Hepatocyte (in vitro differentiated cells): Measurements from ENCODE around the gene DEGS2. TPM values are rescaled to one million over a fixed set of nuclear protein-coding genes. Genes with fewer than 3 reads are reported as not detected.

Source experiments
- DNase-seq: peaks from one replicate; pipeline ENCODE4 v3.0.0-alpha.2; 2016; ENCODE audit warnings: low spot score
- H2AFZ ChIP-seq: fragments of 200-600 bp; sonication (generic); 2 replicates; pipeline ENCODE4 v1.6.0; 2016; ENCODE audit warnings: antibody characterized with exemption, mild to moderate bottlenecking
- H3K27ac ChIP-seq: fragments of 200-600 bp; sonication (generic); 2 replicates; pipeline ENCODE4 v1.5.1; 2016; ENCODE audit warnings: mild to moderate bottlenecking
- H3K27me3 ChIP-seq: fragments of 200-600 bp; sonication (generic); 2 replicates; pipeline ENCODE4 v1.6.1; 2016
- H3K36me3 ChIP-seq: fragments of 200-600 bp; sonication (generic); replicated peaks from 2 replicates; pipeline ENCODE4 v1.5.1; 2016; ENCODE audit warnings: low read depth; ENCODE audit not compliant: insufficient read depth
- H3K4me1 ChIP-seq: fragments of 200-600 bp; sonication (generic); 2 replicates; pipeline ENCODE4 v1.5.1; 2016; ENCODE audit warnings: mild to moderate bottlenecking, moderate library complexity; ENCODE audit not compliant: insufficient read depth
- H3K4me2 ChIP-seq: fragments of 200-600 bp; sonication (generic); 2 replicates; pipeline ENCODE4 v1.6.0; 2016
- H3K4me3 ChIP-seq: fragments of 200-600 bp; sonication (generic); 2 replicates; pipeline ENCODE4 v1.5.1; 2016; ENCODE audit warnings: mild to moderate bottlenecking
- H3K79me2 ChIP-seq: fragments of 200-600 bp; sonication (generic); 2 replicates; pipeline ENCODE4 v1.6.0; 2017; ENCODE audit warnings: mild to moderate bottlenecking
- H3K9me2 ChIP-seq: fragments of 200-600 bp; sonication (generic); replicated peaks from 2 replicates; pipeline ENCODE4 v1.6.0; 2017; ENCODE audit warnings: mild to moderate bottlenecking; ENCODE audit not compliant: insufficient read depth
- H3K9me3 ChIP-seq: fragments of 200-600 bp; sonication (generic); 2 replicates; pipeline ENCODE4 v1.5.1; 2016; ENCODE audit warnings: low read depth, mild to moderate bottlenecking
- H4K20me1 ChIP-seq: fragments of 200-600 bp; sonication (generic); 2 replicates; pipeline ENCODE4 v1.6.0; 2016; ENCODE audit warnings: mild to moderate bottlenecking; ENCODE audit not compliant: insufficient read depth, poor library complexity, severe bottlenecking
- EZH2 ChIP-seq: fragments of 200-600 bp; sonication (generic); IDR thresholded peaks from 2 replicates; pipeline ENCODE4 v1.6.1; 2016; ENCODE audit warnings: antibody characterized with exemption, mild to moderate bottlenecking, borderline replicate concordance
- EZH2phosphoT487 ChIP-seq: fragments of 200-600 bp; sonication (generic); IDR thresholded peaks from one replicate; pipeline ENCODE4 v1.6.1; 2018; ENCODE audit warnings: antibody characterized with exemption, mild to moderate bottlenecking, low read depth, moderate library complexity; ENCODE audit not compliant: unreplicated experiment, severe bottlenecking
- WGBS: methylation state at CpG from one replicate; pipeline ENCODE4 v1.1.6; 2016; ENCODE audit warnings: low lambda C conversion rate; ENCODE audit errors: missing lambda C conversion rate; 5-methylcytosine and 5-hydroxymethylcytosine counted together
- polyA plus RNA-seq: library from polyadenylated mRNA; unstranded; fragments of >200 nt; fragmentation: Nextera tagmentation; extraction: Ambion mirVana; gene quantifications from 2 replicates; pipeline ENCODE4 v1.2.1, GENCODE V29; 2016
- total RNA-seq: library from RNA; depleted of rRNA; stranded (reverse); fragments of >200 nt; gene quantifications from 2 replicates; pipeline ENCODE4 v1.2.3, GENCODE V29; 2014
- TF ChIP-seq, protein P1 (sequence below): fragments of 200-600 bp; sonication (generic); IDR thresholded peaks from 2 replicates; pipeline ENCODE4 v1.5.1; 2016; ENCODE audit warnings: antibody characterized with exemption, mild to moderate bottlenecking; ENCODE audit not compliant: poor library complexity

Gene DEGS2
- total and polyA plus RNA-seq, 2 experiments from 2014 or later: 5.3 to 7.7 TPM

GRCh38 chr14:100127853-100128455 lies 31.5 kb downstream of the DEGS2 start:
- Histone ChIP-seq H3K36me3 (no peaks in the 10 kb centered on the region), H3K4me1 (no peaks in the 10 kb centered on the region), H3K4me3 (no peak overlapping the region), H4K20me1 (no peaks in the 10 kb centered on the region), H3K79me2 (no peaks in the 10 kb centered on the region), H3K9me3 (no peaks in the 10 kb centered on the region), H3K27ac (no peak overlapping the region), H3K4me2 (no peak overlapping the region), H3K9me2 (no peaks in the 10 kb centered on the region), H2AFZ (no peak overlapping the region), H3K27me3 (no peaks in the 10 kb centered on the region)
- no peak for DNase-seq
- 96% methylated on average over 12 of the region's 12 CpGs for WGBS
- TF ChIP-seq EZH2: no peak
- TF ChIP-seq, protein P1, sequence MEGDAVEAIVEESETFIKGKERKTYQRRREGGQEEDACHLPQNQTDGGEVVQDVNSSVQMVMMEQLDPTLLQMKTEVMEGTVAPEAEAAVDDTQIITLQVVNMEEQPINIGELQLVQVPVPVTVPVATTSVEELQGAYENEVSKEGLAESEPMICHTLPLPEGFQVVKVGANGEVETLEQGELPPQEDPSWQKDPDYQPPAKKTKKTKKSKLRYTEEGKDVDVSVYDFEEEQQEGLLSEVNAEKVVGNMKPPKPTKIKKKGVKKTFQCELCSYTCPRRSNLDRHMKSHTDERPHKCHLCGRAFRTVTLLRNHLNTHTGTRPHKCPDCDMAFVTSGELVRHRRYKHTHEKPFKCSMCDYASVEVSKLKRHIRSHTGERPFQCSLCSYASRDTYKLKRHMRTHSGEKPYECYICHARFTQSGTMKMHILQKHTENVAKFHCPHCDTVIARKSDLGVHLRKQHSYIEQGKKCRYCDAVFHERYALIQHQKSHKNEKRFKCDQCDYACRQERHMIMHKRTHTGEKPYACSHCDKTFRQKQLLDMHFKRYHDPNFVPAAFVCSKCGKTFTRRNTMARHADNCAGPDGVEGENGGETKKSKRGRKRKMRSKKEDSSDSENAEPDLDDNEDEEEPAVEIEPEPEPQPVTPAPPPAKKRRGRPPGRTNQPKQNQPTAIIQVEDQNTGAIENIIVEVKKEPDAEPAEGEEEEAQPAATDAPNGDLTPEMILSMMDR: no peak
- no peak for TF ChIP-seq EZH2phosphoT487

GRCh38 chr14:100126401-100126800 lies 33.0 kb downstream of the DEGS2 start:
- Histone ChIP-seq H3K9me2 (no peaks in the 10 kb centered on the region), H3K4me1 (no peaks in the 10 kb centered on the region), H4K20me1 (no peaks in the 10 kb centered on the region), H3K9me3 (no peaks in the 10 kb centered on the region), H3K4me3 (no peak overlapping the region), H3K79me2 (no peaks in the 10 kb centered on the region), H2AFZ (no peak overlapping the region), H3K27ac (no peak overlapping the region), H3K36me3 (no peaks in the 10 kb centered on the region), H3K27me3 (no peaks in the 10 kb centered on the region), H3K4me2 (no peak overlapping the region)
- TF ChIP-seq EZH2phosphoT487 (no peak), EZH2 (no peak)
- TF ChIP-seq, protein P1: no peak
- 99% methylated on average over 13 of the region's 13 CpGs for WGBS
- no peak for DNase-seq

DNA sequence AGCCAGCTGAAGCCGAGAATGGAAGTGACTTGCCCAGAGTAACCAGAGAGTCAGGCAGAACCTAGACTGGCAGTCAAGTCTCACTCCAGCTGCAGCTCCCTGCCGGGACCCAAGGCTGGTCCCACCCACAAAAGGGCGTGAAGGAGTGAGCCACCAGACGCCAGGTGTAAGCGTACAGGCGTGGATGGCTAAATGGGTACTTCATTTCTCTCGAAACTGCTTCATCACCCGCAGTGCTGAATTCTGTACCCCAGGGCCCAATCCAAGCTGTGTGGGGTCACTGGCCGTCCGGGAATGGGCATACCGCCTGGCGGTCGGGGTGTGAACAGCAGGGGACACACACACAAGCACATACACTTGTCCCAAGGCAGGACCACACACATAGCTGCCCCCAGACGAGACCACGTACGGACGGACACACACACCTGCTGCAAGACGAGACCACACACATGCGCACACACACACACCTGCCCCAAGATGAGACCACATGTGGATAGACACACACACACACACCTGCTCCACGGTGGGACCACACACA lies 34.8 kb downstream of the DEGS2 start:
- no peaks in the 10 kb centered on the region for H3K79me2 ChIP-seq
- H3K9me3 ChIP-seq: no peaks in the 10 kb centered on the region
- WGBS: 92% methylated on average over 20 of the region's 20 CpGs
- H3K36me3 ChIP-seq: no peaks in the 10 kb centered on the region
- no peaks in the 10 kb centered on the region for H3K27me3 ChIP-seq
- no peaks in the 10 kb centered on the region for H3K9me2 ChIP-seq
- H3K4me1 ChIP-seq: no peaks in the 10 kb centered on the region
- H3K27ac ChIP-seq: no peak overlapping the region
- H2AFZ ChIP-seq: no peak overlapping the region
- TF ChIP-seq EZH2phosphoT487: no peak
- no peak for TF ChIP-seq EZH2
- TF ChIP-seq, protein P1: no peak
- no peaks in the 10 kb centered on the region for H4K20me1 ChIP-seq
- no peak overlapping the region for H3K4me3 ChIP-seq
- H3K4me2 ChIP-seq: no peak overlapping the region
- no peak for DNase-seq
